Activated naive CD4-positive, alpha-beta T cell treated with anti-CD3 and anti-CD28 coated beads, Interleukin-2, amount 10 ng/mL, durations not matched to agents 7 days and 5 days (primary cell): ENCODE data around the gene TOX2.

Experiments
- CTCF ChIA-PET: fragments of 350-600 bp; sonication (Branson Sonifier 250); formaldehyde crosslinking; loops from one replicate; lab custom pipeline; 2021; ENCODE audit warnings: antibody characterized with exemption; lab: Charles Lee
- DNase-seq: peaks from one replicate; pipeline ENCODE4 v3.0.0-alpha.2; 2020
- H3K27ac Mint-ChIP-seq: one replicate; pipeline ENCODE4 v1.8.0; 2021; ENCODE audit warnings: mild to moderate bottlenecking, moderate library complexity, mixed read lengths
- H3K27me3 Mint-ChIP-seq: one replicate; pipeline ENCODE4 v1.8.0; 2021; ENCODE audit warnings: mild to moderate bottlenecking, mixed read lengths
- H3K36me3 Mint-ChIP-seq: one replicate; pipeline ENCODE4 v1.8.0; 2021; ENCODE audit warnings: mixed read lengths
- H3K4me1 Mint-ChIP-seq: one replicate; pipeline ENCODE4 v1.8.0; 2021; ENCODE audit warnings: mixed read lengths
- H3K4me3 Mint-ChIP-seq: one replicate; pipeline ENCODE4 v1.8.0; 2021; ENCODE audit warnings: mild to moderate bottlenecking, moderate library complexity, mixed read lengths
- H3K9me3 Mint-ChIP-seq: one replicate; pipeline ENCODE4 v1.8.0; 2021; ENCODE audit warnings: mixed read lengths

The TOX2 gene

GRCh38 chr20:44115762-44116644 is 201.4 kb downstream of the TOX2 start:
- peaks cover 57% of the 10 kb centered on the region for H3K27me3 Mint-ChIP-seq
- no peak overlapping the region for H3K4me3 Mint-ChIP-seq
- no peaks in the 10 kb centered on the region for H3K36me3 Mint-ChIP-seq
- CTCF ChIA-PET, result interaction anchor here (0.6 to 6.0 kb wide), 27 partner anchors 8 to 578 kb away, joined by 3 to 114 read pairs (median 4); partner anchors contain the start of gene JPH2
- H3K9me3 Mint-ChIP-seq, result no peaks in the 10 kb centered on the region
- no peak for DNase-seq
- no peak overlapping the region for H3K27ac Mint-ChIP-seq
- H3K4me1 Mint-ChIP-seq, result peaks cover 6% of the 10 kb centered on the region

GRCh38 chr20:44117296-44118184 is 202.9 kb downstream of the TOX2 start:
- no peaks in the 10 kb centered on the region for H3K36me3 Mint-ChIP-seq
- CTCF ChIA-PET, result interaction anchor here (0.8 to 6.0 kb wide), 20 partner anchors 8 to 267 kb away, joined by 3 to 114 read pairs (median 4); partner anchors contain the start of gene JPH2
- peaks cover 66% of the 10 kb centered on the region for H3K27me3 Mint-ChIP-seq
- H3K4me1 Mint-ChIP-seq, result peaks cover 4% of the 10 kb centered on the region
- no peak for DNase-seq
- no peak overlapping the region for H3K4me3 Mint-ChIP-seq
- no peaks in the 10 kb centered on the region for H3K9me3 Mint-ChIP-seq
- no peak overlapping the region for H3K27ac Mint-ChIP-seq

GRCh38 chr20:44118185-44119033 is 203.8 kb downstream of the TOX2 start:
- CTCF ChIA-PET, result interaction anchor here (1.0 to 6.0 kb wide), 9 partner anchors 9 to 99 kb away, joined by 3 to 114 read pairs (median 6); partner anchors contain the start of gene JPH2
- Mint-ChIP-seq H3K4me3 (no peak overlapping the region), H3K27ac (no peak overlapping the region), H3K4me1 (peaks cover 2% of the 10 kb centered on the region), H3K27me3 (peaks cover 72% of the 10 kb centered on the region), H3K9me3 (no peaks in the 10 kb centered on the region), H3K36me3 (no peaks in the 10 kb centered on the region)
- no peak for DNase-seq
